ENCODE results near the gene CARD6. TPM values are rescaled to one million over a fixed set of nuclear protein-coding genes. Genes with fewer than 3 reads are reported as not detected.

The CARD6 gene
- total and polyA plus RNA-seq, 2 of the 8 experiments (the other 6 are each of a cell fraction or from before 2014, with no cell fraction given): 0.41 to 0.50 TPM

DNA sequence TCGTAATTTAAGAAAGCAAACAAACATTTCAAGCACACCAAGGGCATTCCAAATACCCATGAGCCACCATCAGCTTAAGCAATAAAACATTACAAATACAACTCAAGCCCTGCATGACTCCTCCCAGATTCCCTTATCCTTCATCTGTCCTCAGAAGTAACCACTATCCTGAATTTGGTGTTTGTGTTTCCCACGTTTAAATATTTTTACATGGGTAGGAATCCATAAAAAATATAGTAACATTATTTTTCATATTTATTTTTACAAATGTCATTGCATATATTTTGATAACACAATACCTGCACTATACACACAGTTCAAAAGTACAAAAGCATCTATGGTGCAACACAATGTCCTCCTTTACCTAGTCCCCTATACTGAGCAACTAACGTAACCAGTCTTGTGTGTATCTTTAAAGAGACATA lies 49.4 kb upstream of the CARD6 start:
- Histone ChIP-seq H3K18ac (ENCODE audit: extremely low read depth, low read length) (no peak overlapping the region), H2BK12ac (ENCODE audit: low read depth, low read length) (no peak overlapping the region), H3K56ac (replicated peaks; ENCODE audit: insufficient read length, low read depth, low read length) (no peak overlapping the region), H2AK5ac (ENCODE audit: low read depth, low read length) (no peak overlapping the region), H4K5ac (ENCODE audit: insufficient read length, low read depth, low read length) (no peak overlapping the region), H3K79me2 (ENCODE audit: control insufficient read depth in 1 of 2, insufficient read depth in 2 of 2, low read length in 2 of 2) (peaks cover 28 to 99% of the 10 kb centered on the region in 2 experiments), H3K79me1 (ENCODE audit: low read depth, low read length) (no peaks in the 10 kb centered on the region; the same call in 1 of the 2 replicates), H3K4ac (replicated peaks; ENCODE audit: insufficient read length, low read depth, low read length) (no peak overlapping the region), H3K4me3 (ENCODE audit: extremely low read depth in 1 of 4, insufficient read depth in 2 of 4, low read depth in 3 of 4, low read length in 4 of 4) (no peak overlapping the region), H2BK15ac (ENCODE audit: low read length) (no peak overlapping the region), H3K9me3 (ENCODE audit: insufficient read depth in 2 of 2, low read depth in 1 of 2, low read length in 1 of 2) (no peaks in the 10 kb centered on the region), H4K91ac (replicated peaks; ENCODE audit: insufficient read length, low read length) (no peak overlapping the region), H3K14ac (ENCODE audit: insufficient read length) (no peak overlapping the region), H2AFZ (ENCODE audit: low read length) (no peak overlapping the region), H2BK5ac (ENCODE audit: low read depth, low read length) (no peak overlapping the region), H3K9ac (replicated peaks in 1 of 4; ENCODE audit: extremely low read depth in 1 of 4, low read depth in 3 of 4, low read length in 3 of 4) (no peak overlapping the region), H3K23ac (ENCODE audit: insufficient read length) (no peak overlapping the region), H3K27ac (ENCODE audit: low read depth, low read length) (no peak overlapping the region), H4K20me1 (replicated peaks in 1 of 2; ENCODE audit: control insufficient read depth in 1 of 2, insufficient read depth in 2 of 2, low read length in 2 of 2) (peaks cover 3 to 8% of the 10 kb centered on the region in 2 experiments), H2BK120ac (replicated peaks; ENCODE audit: low read depth, low read length) (no peak overlapping the region), H3K4me2 (ENCODE audit: insufficient read depth in 1 of 2, low read depth in 2 of 2, low read length in 2 of 2) (no peak overlapping the region), H3K4me1 (replicated peaks in 1 of 4; ENCODE audit: control insufficient read depth in 3 of 4, insufficient read depth in 4 of 4, low read length in 3 of 4) (no peaks in the 10 kb centered on the region), H2BK20ac (ENCODE audit: low read length) (no peak overlapping the region), H4K8ac (ENCODE audit: extremely low read depth, insufficient read depth, low read length) (no peak overlapping the region), H3K36me3 (ENCODE audit: control insufficient read depth in 2 of 4, insufficient read depth in 4 of 4, low read length in 3 of 4) (no peaks in the 10 kb centered on the region; a peak in 1 of 8 replicates), H3K23me2 (ENCODE audit: low read depth, low read length) (no peaks in the 10 kb centered on the region), H3K27me3 (replicated peaks in 1 of 4; ENCODE audit: control insufficient read depth in 3 of 4, extremely low read depth in 1 of 4, insufficient read depth in 3 of 4, low read length in 3 of 4) (no peaks in the 10 kb centered on the region)
- FAIRE-seq: no peak
- POLR2A ChIA-PET (ENCODE audit: partially characterized antibody): interaction anchor here (1.0 to 1.8 kb wide), 2 partner anchors 14 to 43 kb away, joined by 5 to 6 read pairs; partner anchors contain the start of gene RPL37
- no peak for DNase-seq (ENCODE audit: low read depth in 1 of 2, low spot score in 2 of 2)
- CTCF ChIA-PET (ENCODE audit: partially characterized antibody): no interaction called here
- 89% methylated on average over 3 of the region's 3 CpGs; no CpG with 5 or more reads in 1 of the 2 experiments for WGBS, 2 experiments (ENCODE audit: extremely low coverage in 1 of 2, insufficient coverage in 1 of 2, insufficient read length in 1 of 2, insufficient replicate concordance in 2 of 2, low coverage in 1 of 2, low lambda C conversion rate in 2 of 2, missing lambda C conversion rate in 1 of 2)
- TF ChIP-seq SUZ12 (IDR thresholded peaks at IDR 0.05; ENCODE audit: low read length) (no peak), JUND (IDR thresholded peaks at IDR 0.05; ENCODE audit: low read length) (no peak), SP4 (IDR thresholded peaks at IDR 0.05; ENCODE audit: low read length) (no peak), KDM1A (IDR thresholded peaks at IDR 0.05; ENCODE audit: borderline replicate concordance, low read length) (no peak), BACH1 (IDR thresholded peaks at IDR 0.05; ENCODE audit: low read length) (no peak), KDM5A (IDR thresholded peaks at IDR 0.05; ENCODE audit: low read length) (no peak), FOSL1 (IDR thresholded peaks at IDR 0.05; ENCODE audit: insufficient read depth, low read depth, low read length) (no peak), EGR1 (IDR thresholded peaks at IDR 0.05; ENCODE audit: borderline replicate concordance, low read depth, low read length) (no peak), ASH2L (IDR thresholded peaks at IDR 0.05; ENCODE audit: low read length) (no peak), TAF1 (IDR thresholded peaks at IDR 0.05; ENCODE audit: low read depth, low read length) (no peak), CBX5 (IDR thresholded peaks at IDR 0.05; ENCODE audit: low read depth, low read length) (no peak), TCF12 (IDR thresholded peaks at IDR 0.05; ENCODE audit: low read depth, low read length) (no peak)
- TF ChIP-seq, protein P1, sequence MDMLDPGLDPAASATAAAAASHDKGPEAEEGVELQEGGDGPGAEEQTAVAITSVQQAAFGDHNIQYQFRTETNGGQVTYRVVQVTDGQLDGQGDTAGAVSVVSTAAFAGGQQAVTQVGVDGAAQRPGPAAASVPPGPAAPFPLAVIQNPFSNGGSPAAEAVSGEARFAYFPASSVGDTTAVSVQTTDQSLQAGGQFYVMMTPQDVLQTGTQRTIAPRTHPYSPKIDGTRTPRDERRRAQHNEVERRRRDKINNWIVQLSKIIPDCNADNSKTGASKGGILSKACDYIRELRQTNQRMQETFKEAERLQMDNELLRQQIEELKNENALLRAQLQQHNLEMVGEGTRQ (IDR thresholded peaks at IDR 0.05; ENCODE audit: low read length): no peak
- TF ChIP-seq, protein P2, sequence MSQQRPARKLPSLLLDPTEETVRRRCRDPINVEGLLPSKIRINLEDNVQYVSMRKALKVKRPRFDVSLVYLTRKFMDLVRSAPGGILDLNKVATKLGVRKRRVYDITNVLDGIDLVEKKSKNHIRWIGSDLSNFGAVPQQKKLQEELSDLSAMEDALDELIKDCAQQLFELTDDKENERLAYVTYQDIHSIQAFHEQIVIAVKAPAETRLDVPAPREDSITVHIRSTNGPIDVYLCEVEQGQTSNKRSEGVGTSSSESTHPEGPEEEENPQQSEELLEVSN (IDR thresholded peaks at IDR 0.05): no peak

Measured in H1 (cell line).